ENCODE data around the gene ADGRE2. TPM values are rescaled to one million over a fixed set of nuclear protein-coding genes. Genes with fewer than 3 reads are reported as not detected.

The ADGRE2 gene
- total RNA-seq, 1 experiment from 2014 or later, result 0.26 TPM

DNA sequence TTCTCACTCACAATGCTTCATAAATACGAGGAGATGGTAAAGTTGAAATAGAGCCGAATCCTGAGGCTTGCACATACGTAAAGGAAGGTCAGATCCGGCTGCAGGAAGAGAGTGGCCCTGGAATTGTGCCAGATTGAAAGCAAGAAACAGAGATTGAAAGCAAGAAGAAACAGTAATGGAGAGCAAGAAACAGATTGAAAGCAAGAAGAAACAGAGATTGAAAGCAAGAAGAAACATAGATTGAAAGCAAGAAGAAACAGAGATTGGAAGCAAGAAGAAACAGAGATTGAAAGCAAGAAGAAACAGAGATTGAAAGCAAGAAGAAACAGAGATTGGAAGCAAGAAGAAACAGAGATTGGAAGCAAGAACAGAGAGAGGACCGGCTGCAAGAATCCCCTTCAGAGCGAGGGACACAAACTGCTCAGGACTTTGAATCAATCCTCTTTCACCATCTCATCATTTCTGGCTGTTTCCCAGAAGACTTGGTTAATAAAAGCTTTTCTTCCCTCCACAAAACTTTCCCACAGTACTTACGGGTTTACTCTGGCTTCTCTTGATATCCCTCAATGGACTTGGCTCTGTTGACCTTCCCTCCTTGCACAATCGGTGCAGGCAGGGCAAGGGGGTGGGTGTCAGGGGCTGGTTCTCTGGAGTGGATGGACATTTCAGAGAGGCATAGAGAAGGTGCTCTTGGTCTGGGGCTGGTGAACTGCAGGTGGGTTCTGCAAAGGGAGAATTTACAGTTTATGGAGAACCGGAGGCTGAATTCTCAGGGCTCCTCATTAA, 31.1 kb upstream of the ADGRE2 start:
- Histone ChIP-seq H3K4me3 (no peak overlapping the region), H3K36me3 (ENCODE audit: low read depth) (no peaks in the 10 kb centered on the region), H4K20me1 (ENCODE audit: insufficient read depth) (no peaks in the 10 kb centered on the region), H3K4me1 (replicated peaks; ENCODE audit: insufficient read depth) (no peaks in the 10 kb centered on the region), H3K9me3 (ENCODE audit: insufficient read depth, low read depth) (no peaks in the 10 kb centered on the region), H3K9me2 (ENCODE audit: insufficient read depth) (no peaks in the 10 kb centered on the region), H3K27me3 (ENCODE audit: insufficient read depth, low read depth) (no peaks in the 10 kb centered on the region), H2AFZ (no peak overlapping the region), H3K79me2 (ENCODE audit: low read depth) (no peaks in the 10 kb centered on the region), H3K27ac (no peak overlapping the region), H3K4me2 (no peak overlapping the region), H3F3A (ENCODE audit: insufficient read depth, low read depth) (no peaks in the 10 kb centered on the region)
- CTCF ChIA-PET, result no interaction called here
- BruUV-seq (replicated peaks), result no TSS peak
- POLR2A ChIA-PET (ENCODE audit: unreplicated experiment), result no interaction called here
- intact Hi-C loops (cut with micrococcal nuclease; ENCODE audit: unreplicated experiment), result no loop called here
- no peak for DNase-seq
- TF ChIP-seq EZH2 (IDR thresholded peaks at IDR 0.05; ENCODE audit: low read depth), result no peak
- TF ChIP-seq, protein P1, sequence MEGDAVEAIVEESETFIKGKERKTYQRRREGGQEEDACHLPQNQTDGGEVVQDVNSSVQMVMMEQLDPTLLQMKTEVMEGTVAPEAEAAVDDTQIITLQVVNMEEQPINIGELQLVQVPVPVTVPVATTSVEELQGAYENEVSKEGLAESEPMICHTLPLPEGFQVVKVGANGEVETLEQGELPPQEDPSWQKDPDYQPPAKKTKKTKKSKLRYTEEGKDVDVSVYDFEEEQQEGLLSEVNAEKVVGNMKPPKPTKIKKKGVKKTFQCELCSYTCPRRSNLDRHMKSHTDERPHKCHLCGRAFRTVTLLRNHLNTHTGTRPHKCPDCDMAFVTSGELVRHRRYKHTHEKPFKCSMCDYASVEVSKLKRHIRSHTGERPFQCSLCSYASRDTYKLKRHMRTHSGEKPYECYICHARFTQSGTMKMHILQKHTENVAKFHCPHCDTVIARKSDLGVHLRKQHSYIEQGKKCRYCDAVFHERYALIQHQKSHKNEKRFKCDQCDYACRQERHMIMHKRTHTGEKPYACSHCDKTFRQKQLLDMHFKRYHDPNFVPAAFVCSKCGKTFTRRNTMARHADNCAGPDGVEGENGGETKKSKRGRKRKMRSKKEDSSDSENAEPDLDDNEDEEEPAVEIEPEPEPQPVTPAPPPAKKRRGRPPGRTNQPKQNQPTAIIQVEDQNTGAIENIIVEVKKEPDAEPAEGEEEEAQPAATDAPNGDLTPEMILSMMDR (conservative IDR thresholded peaks at IDR 0.05), result no peak

DNA sequence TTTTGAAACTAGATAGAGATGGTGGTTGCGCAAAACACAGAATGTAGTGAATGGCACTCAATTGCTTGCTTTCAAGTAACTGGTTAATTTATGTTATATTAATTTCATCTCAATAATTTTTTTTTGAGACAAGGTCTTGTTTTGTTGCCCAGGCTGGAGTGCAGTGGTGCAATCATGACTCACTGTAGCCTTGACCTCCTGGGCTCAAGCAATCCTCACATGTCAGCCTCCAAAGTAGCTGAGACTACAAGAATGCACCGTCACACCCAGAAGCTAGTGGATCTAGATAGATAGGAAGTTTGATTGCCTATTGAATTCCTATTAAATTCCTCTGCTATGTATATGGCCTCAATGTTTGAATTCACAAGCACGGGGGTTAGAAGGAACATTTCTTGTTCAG, 26.4 kb upstream of the ADGRE2 start:
- Histone ChIP-seq H3K27me3 (ENCODE audit: insufficient read depth, low read depth) (no peaks in the 10 kb centered on the region), H3K4me3 (no peak overlapping the region), H3K27ac (no peak overlapping the region), H4K20me1 (ENCODE audit: insufficient read depth) (no peaks in the 10 kb centered on the region), H3F3A (ENCODE audit: insufficient read depth, low read depth) (no peaks in the 10 kb centered on the region), H3K9me2 (ENCODE audit: insufficient read depth) (no peaks in the 10 kb centered on the region), H3K9me3 (ENCODE audit: insufficient read depth, low read depth) (no peaks in the 10 kb centered on the region; the same call in 1 of the 2 replicates), H3K4me2 (no peak overlapping the region), H3K36me3 (ENCODE audit: low read depth) (no peaks in the 10 kb centered on the region), H3K4me1 (replicated peaks; ENCODE audit: insufficient read depth) (no peaks in the 10 kb centered on the region), H2AFZ (no peak overlapping the region), H3K79me2 (ENCODE audit: low read depth) (no peaks in the 10 kb centered on the region)
- CTCF ChIA-PET, result no interaction called here
- POLR2A ChIA-PET (ENCODE audit: unreplicated experiment), result no interaction called here
- no peak for DNase-seq
- intact Hi-C loops (cut with micrococcal nuclease; ENCODE audit: unreplicated experiment), result no loop called here
- TF ChIP-seq EZH2 (IDR thresholded peaks at IDR 0.05; ENCODE audit: low read depth), result no peak
- TF ChIP-seq, protein P1 (conservative IDR thresholded peaks at IDR 0.05), result no peak
- no TSS peak for BruUV-seq (replicated peaks)

DNA sequence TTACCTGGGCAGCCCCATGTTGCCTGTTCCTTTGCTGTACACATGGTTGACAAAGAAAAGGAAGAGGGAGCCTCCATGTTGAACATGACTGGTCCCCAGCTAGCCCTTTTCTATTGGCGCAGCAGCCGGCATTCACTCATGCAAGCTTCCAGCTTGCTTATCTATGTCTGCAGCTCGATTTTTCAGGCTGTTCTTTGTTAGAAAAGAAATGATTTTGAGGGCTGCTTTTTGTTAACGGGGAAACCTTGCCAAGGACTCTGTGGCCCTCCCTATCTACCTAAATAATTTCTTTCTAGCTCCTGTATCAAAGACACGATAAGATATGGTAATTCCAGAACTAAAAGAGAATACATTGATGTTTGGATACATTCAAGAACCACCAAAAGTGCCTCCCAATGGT, 20.4 kb upstream of the ADGRE2 start:
- H3K9me2 ChIP-seq (ENCODE audit: insufficient read depth), result no peaks in the 10 kb centered on the region
- no peak overlapping the region for H2AFZ ChIP-seq
- H3K79me2 ChIP-seq (ENCODE audit: low read depth), result no peaks in the 10 kb centered on the region
- intact Hi-C loops (cut with micrococcal nuclease; ENCODE audit: unreplicated experiment), result no loop called here
- H4K20me1 ChIP-seq (ENCODE audit: insufficient read depth), result no peaks in the 10 kb centered on the region
- no peak overlapping the region for H3K4me2 ChIP-seq
- no peaks in the 10 kb centered on the region for H3K36me3 ChIP-seq (ENCODE audit: low read depth)
- TF ChIP-seq, protein P1 (conservative IDR thresholded peaks at IDR 0.05), result no peak
- TF ChIP-seq EZH2 (IDR thresholded peaks at IDR 0.05; ENCODE audit: low read depth), result no peak
- ChIA-PET POLR2A (ENCODE audit: unreplicated experiment) (no interaction called here), CTCF (no interaction called here)
- no peak for DNase-seq
- no TSS peak for BruUV-seq (replicated peaks)
- no peaks in the 10 kb centered on the region for H3K27me3 ChIP-seq (ENCODE audit: insufficient read depth, low read depth)
- H3K4me1 ChIP-seq (replicated peaks; ENCODE audit: insufficient read depth), result 0 out of 2 replicates have a peak, but pooled peaks cover 5% of the 10 kb centered on the region
- H3F3A ChIP-seq (ENCODE audit: insufficient read depth, low read depth), result no peaks in the 10 kb centered on the region
- no peak overlapping the region for H3K27ac ChIP-seq
- H3K9me3 ChIP-seq (ENCODE audit: insufficient read depth, low read depth), result no peaks in the 10 kb centered on the region; the same call in 1 of the 2 replicates
- no peak overlapping the region for H3K4me3 ChIP-seq
